Measurements from ENCODE around the gene GPR4. TPM values are rescaled to one million over a fixed set of nuclear protein-coding genes. Genes with fewer than 3 reads are reported as not detected.

The GPR4 gene
- total RNA-seq, 1 experiment from 2014 or later: 0.07 TPM

- Mint-ChIP-seq H3K27ac (peak overlapping the region; percentile 82 to 97 (median 91); a peak in 6 of 7 replicates), H3K36me3 (ENCODE audit: insufficient read depth in 1 of 3, low read depth in 3 of 3) (peaks cover 7 to 44% (median 38%) of the 10 kb centered on the region in 3 experiments; a peak in 6 of 7 replicates), H3K27me3 (ENCODE audit: low read depth) (no peaks in the 10 kb centered on the region), H3K9me3 (no peaks in the 10 kb centered on the region), H3K4me3 (peak overlapping the region; percentile 78 to 95), H3K4me1 (peaks cover 5 to 23% of the 10 kb centered on the region in 2 experiments; a peak in 3 of 4 replicates)
- H3K23me2 ChIP-seq (ENCODE audit: insufficient read length, low read depth, low read length, poor library complexity, severe bottlenecking): peaks cover 6% of the 10 kb centered on the region
- no peaks in the 10 kb centered on the region for H3K79me2 ChIP-seq (ENCODE audit: insufficient read depth, low read length)
- H3K79me1 ChIP-seq (ENCODE audit: insufficient read depth, low read depth, low read length, poor library complexity, severe bottlenecking): no peaks in the 10 kb centered on the region
- peak overlapping the region; percentile 91 for H3K4me2 ChIP-seq (ENCODE audit: insufficient read depth, insufficient read length, low read length)
- H4K5ac ChIP-seq (ENCODE audit: insufficient read length, low read depth, low read length): no peak overlapping the region
- WGBS (ENCODE audit: extremely low coverage, insufficient read length, low lambda C conversion rate): no CpG with 5 or more reads among the region's 10 CpGs
- H2BK12ac ChIP-seq (ENCODE audit: insufficient read length, low read depth, low read length): no peak overlapping the region
- H3K9ac ChIP-seq (ENCODE audit: extremely low read depth, insufficient read length, low read length): peak overlapping the region; percentile 52
- no peak overlapping the region for H2BK20ac ChIP-seq (ENCODE audit: low read depth, low read length, poor library complexity, severe bottlenecking)
- no peak overlapping the region for H2BK120ac ChIP-seq (ENCODE audit: low read depth, low read length, poor library complexity, severe bottlenecking)
- no peak for TF ChIP-seq CTCF (conservative IDR thresholded peaks at IDR 0.05)
- no peak overlapping the region for H2AK5ac ChIP-seq (ENCODE audit: insufficient read length, low read length)
- peak overlapping the region; percentile 84 for H3K14ac ChIP-seq (ENCODE audit: insufficient read depth, low read length)
- peak overlapping the region; percentile 56 for H3K18ac ChIP-seq (ENCODE audit: insufficient read length, low read depth, low read length)
- no peak overlapping the region for H2AFZ ChIP-seq (ENCODE audit: low read length)
- H4K20me1 ChIP-seq (ENCODE audit: control insufficient read depth, insufficient read depth, insufficient read length): no peaks in the 10 kb centered on the region
- no peak overlapping the region for H4K8ac ChIP-seq (replicated peaks; ENCODE audit: insufficient read length, low read depth, low read length)
- no peak overlapping the region for H4K91ac ChIP-seq (ENCODE audit: insufficient read length, low read depth, low read length)
- no peak overlapping the region for H2BK5ac ChIP-seq (ENCODE audit: insufficient read length, low read length)
- H3K27me3 ChIP-seq (ENCODE audit: insufficient read depth, low read length): no peaks in the 10 kb centered on the region
- DNase-seq: peak; percentile 62
- no peak overlapping the region for H2BK15ac ChIP-seq (ENCODE audit: low read depth, low read length)
- H3K23ac ChIP-seq (ENCODE audit: insufficient read length, low read depth, low read length): no peak overlapping the region
- no peak overlapping the region for H3K27ac ChIP-seq (ENCODE audit: insufficient read length, low read depth, low read length)
- no peak overlapping the region for H3T11ph ChIP-seq (ENCODE audit: low read length)
- H3K4me1 ChIP-seq (ENCODE audit: insufficient read depth, low read length): no peaks in the 10 kb centered on the region
- H3K9me3 ChIP-seq (ENCODE audit: control insufficient read depth, low read depth, low read length): no peaks in the 10 kb centered on the region
- no peak overlapping the region for H3K56ac ChIP-seq (ENCODE audit: insufficient read length, low read depth, low read length)
- H3K4ac ChIP-seq (ENCODE audit: low read depth, low read length): peak overlapping the region; percentile 10; the same call in 1 of the 2 replicates
These were observed 14.6 kb upstream of the GPR4 start for GRCh38 chr19:45616704-45617017.
